Measurements from ENCODE around the gene OR10T2. TPM values are rescaled to one million over a fixed set of nuclear protein-coding genes. Genes with fewer than 3 reads are reported as not detected.
"Not testable (repeated sequence)": the region's sequence is repeated elsewhere in the genome, so short reads cannot be mapped to it uniquely, and the experiment has no call there.

Gene OR10T2
- total RNA-seq, 1 donor from 2014 or later = not detected

GRCh38 chr1:158356616-158357015, 42.6 kb downstream of the OR10T2 start:
- DNase-seq (ENCODE audit: low spot score) = no peak

DNA sequence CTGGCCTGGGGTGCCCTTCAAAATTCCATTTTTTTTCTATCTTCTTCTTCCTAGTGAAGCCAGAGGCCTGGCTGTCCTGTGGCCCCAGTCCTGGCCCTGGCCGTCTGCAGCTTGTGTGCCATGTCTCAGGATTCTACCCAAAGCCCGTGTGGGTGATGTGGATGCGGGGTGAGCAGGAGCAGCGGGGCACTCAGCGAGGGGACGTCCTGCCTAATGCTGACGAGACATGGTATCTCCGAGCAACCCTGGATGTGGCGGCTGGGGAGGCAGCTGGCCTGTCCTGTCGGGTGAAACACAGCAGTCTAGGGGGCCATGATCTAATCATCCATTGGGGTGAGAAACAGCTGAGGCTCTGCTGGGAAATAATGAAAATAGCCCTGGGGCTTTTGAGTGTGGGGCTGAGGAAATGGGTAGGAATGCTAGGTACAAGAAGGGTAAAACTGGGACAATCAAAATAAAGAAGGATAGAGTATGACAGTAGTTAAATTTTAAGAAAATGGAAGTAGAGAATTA, 43.4 kb downstream of the OR10T2 start:
- no peak for DNase-seq (ENCODE audit: low spot score)

DNA sequence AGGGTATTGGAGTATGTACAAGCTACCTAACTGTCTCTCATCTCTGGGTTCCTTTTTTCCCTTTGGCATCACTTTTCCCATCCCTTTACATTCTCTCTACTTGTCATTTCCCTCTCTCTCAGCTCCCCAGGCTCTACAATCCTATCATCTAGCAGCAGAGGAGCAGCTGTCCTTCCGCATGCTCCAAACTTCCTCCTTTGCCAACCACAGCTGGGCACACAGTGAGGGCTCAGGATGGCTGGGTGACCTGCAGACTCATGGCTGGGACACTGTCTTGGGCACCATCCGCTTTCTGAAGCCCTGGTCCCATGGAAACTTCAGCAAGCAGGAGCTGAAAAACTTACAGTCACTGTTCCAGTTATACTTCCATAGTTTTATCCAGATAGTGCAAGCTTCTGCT, 45.0 kb downstream of the OR10T2 start:
- no peak for DNase-seq (ENCODE audit: low spot score)

DNA sequence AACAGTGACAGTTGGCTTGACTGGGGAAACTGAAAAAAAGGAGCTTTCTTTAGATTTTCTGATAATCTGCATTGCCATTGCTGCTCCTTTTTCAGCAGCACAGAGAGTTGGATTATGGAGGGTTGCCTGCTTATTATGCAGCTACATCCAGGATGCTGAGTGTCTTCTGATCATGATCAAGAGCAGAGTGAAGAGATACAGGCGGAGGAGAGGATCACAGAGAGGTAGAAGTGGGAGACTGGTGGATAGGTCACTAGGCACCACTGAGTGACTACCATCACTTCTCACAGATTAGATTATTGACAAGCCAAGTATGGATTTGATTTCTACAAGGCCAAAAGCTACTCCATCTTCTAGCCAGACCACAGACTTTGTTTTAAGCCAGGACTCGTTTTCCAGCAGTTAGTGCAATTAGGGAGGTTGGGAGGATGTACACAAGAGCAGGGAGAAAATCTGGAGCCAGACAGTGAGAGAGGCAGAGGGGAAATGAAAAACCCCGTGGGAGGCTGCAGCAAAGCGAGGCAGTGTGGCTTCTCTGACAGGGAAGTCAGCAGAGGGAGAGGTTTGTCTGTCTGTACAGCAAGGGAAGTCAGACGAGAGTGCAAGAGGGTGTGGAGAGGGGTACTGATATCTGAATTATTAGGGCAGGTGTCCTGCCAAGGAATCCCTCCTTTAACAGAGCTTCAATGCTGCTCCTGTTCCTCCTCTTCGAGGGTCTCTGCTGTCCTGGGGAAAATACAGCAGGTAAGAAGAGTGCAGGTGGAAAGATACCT, 45.8 kb downstream of the OR10T2 start, which contains the start of gene CD1E:
Gene CD1E (plus strand): TSS at position 592 of the 773 bp plus-strand sequence. CDS start 95 bp downstream, at position 687.
- no peak for DNase-seq (ENCODE audit: low spot score)

DNA sequence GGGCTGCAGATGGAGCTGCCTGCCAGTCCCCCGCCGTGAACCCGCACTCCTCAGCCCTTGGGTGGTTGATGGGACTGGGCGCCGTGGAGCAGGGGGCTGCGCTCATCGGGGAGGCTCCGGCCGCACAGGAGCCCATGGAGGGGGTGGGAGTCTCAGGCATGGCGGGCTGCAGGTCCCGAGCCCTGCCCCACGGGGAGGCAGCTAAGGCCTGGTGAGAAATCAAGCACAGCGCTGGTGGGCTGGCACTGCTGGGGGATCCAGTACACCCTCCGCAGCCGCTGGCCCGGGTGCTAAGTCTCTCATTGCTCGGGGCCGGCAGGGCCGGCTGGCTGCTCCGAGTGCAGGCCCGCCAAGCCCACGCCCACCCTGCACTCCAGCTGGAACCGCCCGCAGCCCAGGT, 50.3 kb downstream of the OR10T2 start:
- not testable (repeated sequence) for DNase-seq (ENCODE audit: low spot score)

Other genes with a start within 250 kb of the OR10T2 start
- gene CD1D, start 218.6 kb downstream of the OR10T2 start, total RNA-seq = 7.2 TPM
- 0.09 TPM for gene CD1A, start 145.0 kb downstream of the OR10T2 start, total RNA-seq
- gene CD1C, start 109.5 kb downstream of the OR10T2 start, total RNA-seq = 1.4 TPM
- not detected for gene CD1B, start 67.9 kb downstream of the OR10T2 start, total RNA-seq
- gene CD1E, start 45.6 kb downstream of the OR10T2 start, total RNA-seq = 1.3 TPM
- gene OR10K2, start 26.8 kb upstream of the OR10T2 start, total RNA-seq = not detected
- gene OR10K1, start 62.4 kb upstream of the OR10T2 start, total RNA-seq = not detected
- not detected for gene OR10R2, start 72.8 kb upstream of the OR10T2 start, total RNA-seq
- gene OR6Y1, start 154.9 kb upstream of the OR10T2 start, total RNA-seq = not detected
- not detected for gene OR6P1, start 171.1 kb upstream of the OR10T2 start, total RNA-seq
- gene OR10X1, start 180.4 kb upstream of the OR10T2 start, total RNA-seq = not detected
- not detected for gene OR10Z1, start 205.8 kb upstream of the OR10T2 start, total RNA-seq